ENCODE measurements around the gene MAML1.

The MAML1 gene

GRCh38 chr5:179823937-179824744 lies 91.5 kb downstream of the MAML1 start:
- DNase-seq, result no peak

- DNase-seq, result no peak
These were observed 92.1 kb downstream of the MAML1 start for GRCh38 chr5:179824745-179825112.

- no peak for DNase-seq
These were observed 93.1 kb downstream of the MAML1 start for GRCh38 chr5:179825655-179826182.

Data from fibroblast of skin of abdomen (primary cell).